Measurements from ENCODE around the gene C6orf15.

C6orf15 gene

DNA sequence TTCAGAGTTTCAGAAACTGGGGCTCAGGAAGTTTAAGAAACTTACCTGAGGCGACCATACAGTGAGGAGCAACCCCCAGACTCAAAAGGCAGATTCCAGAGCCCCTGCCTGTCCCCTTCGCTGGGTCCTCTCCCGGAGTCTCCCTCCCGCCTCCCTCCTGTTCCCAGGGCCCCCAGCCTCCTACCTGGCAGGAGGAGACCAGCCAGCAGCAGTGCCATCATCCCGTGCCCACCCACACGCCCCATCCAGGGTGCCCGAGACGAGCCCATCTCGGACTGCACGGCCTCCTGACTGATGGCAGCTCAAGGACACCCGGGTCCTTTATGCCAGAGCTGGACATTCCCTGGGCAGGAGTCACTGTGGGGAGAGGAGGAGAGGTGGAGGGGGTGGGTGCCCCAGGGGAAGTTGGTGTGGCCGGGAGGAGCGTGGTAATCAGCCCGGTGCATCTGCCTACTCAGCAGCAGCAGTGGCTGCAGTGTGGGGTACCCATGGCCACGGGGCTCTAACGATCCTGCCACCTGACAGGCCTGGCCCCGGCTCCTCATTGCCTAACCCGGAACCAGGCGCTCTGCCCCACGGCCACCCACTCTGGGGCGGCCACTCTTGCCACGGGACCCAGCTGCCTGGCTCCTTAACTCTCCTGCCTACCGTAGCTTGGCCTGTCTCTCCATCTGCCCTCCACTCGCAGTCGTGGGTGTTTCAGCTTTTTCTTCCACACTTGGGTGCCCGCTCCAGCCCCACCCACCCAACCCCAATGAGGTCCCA lies 8.0 kb upstream of the C6orf15 start, which contains the start of gene CDSN:
TSS of gene CDSN (minus strand) at position 296 of the 765 bp plus-strand sequence. CDS start at position 269, 27 bp downstream.
- H3K36me3 ChIP-seq, result no peaks in the 10 kb centered on the region
- no peak for DNase-seq
- TF ChIP-seq, protein P1, sequence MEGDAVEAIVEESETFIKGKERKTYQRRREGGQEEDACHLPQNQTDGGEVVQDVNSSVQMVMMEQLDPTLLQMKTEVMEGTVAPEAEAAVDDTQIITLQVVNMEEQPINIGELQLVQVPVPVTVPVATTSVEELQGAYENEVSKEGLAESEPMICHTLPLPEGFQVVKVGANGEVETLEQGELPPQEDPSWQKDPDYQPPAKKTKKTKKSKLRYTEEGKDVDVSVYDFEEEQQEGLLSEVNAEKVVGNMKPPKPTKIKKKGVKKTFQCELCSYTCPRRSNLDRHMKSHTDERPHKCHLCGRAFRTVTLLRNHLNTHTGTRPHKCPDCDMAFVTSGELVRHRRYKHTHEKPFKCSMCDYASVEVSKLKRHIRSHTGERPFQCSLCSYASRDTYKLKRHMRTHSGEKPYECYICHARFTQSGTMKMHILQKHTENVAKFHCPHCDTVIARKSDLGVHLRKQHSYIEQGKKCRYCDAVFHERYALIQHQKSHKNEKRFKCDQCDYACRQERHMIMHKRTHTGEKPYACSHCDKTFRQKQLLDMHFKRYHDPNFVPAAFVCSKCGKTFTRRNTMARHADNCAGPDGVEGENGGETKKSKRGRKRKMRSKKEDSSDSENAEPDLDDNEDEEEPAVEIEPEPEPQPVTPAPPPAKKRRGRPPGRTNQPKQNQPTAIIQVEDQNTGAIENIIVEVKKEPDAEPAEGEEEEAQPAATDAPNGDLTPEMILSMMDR (IDR thresholded peaks at IDR 0.05; ENCODE audit: low read depth, low read length), result no peak
- no peaks in the 10 kb centered on the region for H3K4me1 ChIP-seq
- H3K4me3 ChIP-seq (ENCODE audit: low read depth, low read length), result no peak within 1 kb of the TSS
- H3K27me3 ChIP-seq, result peaks cover 25% of the 10 kb centered on the region
- no peaks in the 10 kb centered on the region for H3K9me3 ChIP-seq

DNA sequence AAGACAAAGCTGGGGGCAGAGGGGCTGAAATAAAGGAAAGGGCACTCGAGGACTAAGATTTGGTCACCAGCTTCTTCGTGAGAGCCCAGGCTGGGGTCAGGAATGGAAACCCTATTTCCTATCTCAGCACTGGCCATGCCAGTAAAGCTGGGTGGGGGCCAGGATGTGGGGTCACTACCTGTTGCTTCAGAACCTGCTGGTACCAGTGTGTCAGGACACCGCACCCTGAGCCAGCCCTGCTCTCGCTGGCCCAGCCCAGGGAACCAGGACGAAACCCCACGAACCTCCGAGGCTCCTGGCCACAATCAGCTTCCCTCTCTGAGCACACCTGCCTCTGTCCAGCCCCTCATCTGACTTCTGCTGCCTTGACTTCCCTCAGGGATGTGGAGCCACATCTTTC lies 5.8 kb upstream of the C6orf15 start:
- H3K27me3 ChIP-seq, result peaks cover 28% of the 10 kb centered on the region
- no peaks in the 10 kb centered on the region for H3K4me1 ChIP-seq
- no peak for DNase-seq
- TF ChIP-seq, protein P1 (IDR thresholded peaks at IDR 0.05; ENCODE audit: low read depth, low read length), result no peak
- H3K36me3 ChIP-seq, result no peaks in the 10 kb centered on the region
- no peak overlapping the region for H3K4me3 ChIP-seq (ENCODE audit: low read depth, low read length)
- H3K9me3 ChIP-seq, result no peaks in the 10 kb centered on the region

DNA sequence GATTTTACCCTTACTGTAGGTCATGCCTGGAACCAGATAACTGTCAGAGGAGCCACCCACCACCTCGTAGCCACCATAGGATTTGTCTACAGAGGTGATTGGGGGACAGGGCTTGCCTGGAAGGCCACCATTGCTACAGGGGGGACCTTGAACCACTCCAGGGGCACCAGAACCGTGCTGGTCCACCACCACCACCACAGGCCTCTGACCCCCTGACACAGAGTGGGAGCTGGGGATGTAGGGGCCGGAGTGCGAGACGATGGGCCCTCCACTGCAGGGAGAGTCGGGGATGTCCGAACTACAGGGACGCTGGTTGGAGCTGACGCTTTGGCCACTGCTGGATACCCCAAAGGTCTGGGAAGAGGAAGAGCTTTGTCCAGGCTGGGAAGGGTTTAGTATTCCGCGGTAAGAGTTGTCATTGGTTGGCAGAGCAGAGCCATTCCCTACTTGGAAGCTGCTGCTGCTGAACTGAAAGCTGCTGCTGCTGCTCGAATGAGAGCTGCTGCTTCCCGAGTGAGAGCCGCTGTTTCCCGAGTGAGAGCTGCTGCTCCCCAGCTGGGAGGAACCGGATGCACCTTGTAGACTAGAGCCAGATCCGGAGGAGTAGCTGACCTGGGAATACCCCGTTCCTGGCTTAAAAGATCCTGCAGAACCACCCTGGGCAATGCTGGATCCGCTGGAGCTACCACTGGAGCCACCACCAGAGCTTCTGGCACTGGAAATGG lies 4.4 kb upstream of the C6orf15 start:
- Histone ChIP-seq H3K36me3 (no peaks in the 10 kb centered on the region), H3K27me3 (peaks cover 40% of the 10 kb centered on the region), H3K4me1 (no peaks in the 10 kb centered on the region), H3K9me3 (no peaks in the 10 kb centered on the region), H3K4me3 (ENCODE audit: low read depth, low read length) (no peak overlapping the region)
- DNase-seq, result no peak
- TF ChIP-seq, protein P1 (IDR thresholded peaks at IDR 0.05; ENCODE audit: low read depth, low read length), result no peak

DNA sequence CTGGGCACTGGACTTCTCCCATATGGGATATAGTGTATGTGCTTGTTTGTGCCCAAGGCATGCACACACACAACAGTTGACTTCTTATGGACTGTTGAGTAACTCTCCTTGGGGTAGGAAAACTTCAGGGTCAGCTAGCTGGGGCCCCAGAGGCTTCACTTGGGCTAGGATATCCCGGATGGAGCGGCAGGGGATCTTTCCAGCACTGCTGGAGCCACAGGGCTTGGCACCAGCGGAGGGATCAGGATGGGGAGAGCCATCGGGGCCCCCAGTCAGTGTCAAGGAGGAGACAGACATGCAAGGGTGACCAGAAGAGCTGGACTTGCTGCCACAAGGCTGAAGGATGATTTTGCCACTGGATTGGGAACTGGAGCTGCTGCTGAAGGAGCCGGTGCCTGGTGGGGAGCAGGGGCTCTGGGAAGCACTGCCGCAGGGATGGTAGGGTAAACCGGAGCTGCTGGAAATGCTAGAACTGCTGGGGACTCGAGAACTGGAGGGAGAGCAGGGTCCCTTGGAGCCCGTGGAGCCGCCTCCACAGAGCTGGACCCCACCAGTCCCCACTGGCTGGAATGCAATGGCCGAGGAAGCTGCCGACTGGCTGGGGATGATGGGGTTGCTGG lies 3.7 kb upstream of the C6orf15 start:
- Histone ChIP-seq H3K27me3 (peaks cover 44% of the 10 kb centered on the region), H3K9me3 (no peaks in the 10 kb centered on the region), H3K4me1 (no peaks in the 10 kb centered on the region), H3K36me3 (no peaks in the 10 kb centered on the region), H3K4me3 (ENCODE audit: low read depth, low read length) (no peak overlapping the region)
- no peak for DNase-seq
- TF ChIP-seq, protein P1 (IDR thresholded peaks at IDR 0.05; ENCODE audit: low read depth, low read length), result no peak

DNA sequence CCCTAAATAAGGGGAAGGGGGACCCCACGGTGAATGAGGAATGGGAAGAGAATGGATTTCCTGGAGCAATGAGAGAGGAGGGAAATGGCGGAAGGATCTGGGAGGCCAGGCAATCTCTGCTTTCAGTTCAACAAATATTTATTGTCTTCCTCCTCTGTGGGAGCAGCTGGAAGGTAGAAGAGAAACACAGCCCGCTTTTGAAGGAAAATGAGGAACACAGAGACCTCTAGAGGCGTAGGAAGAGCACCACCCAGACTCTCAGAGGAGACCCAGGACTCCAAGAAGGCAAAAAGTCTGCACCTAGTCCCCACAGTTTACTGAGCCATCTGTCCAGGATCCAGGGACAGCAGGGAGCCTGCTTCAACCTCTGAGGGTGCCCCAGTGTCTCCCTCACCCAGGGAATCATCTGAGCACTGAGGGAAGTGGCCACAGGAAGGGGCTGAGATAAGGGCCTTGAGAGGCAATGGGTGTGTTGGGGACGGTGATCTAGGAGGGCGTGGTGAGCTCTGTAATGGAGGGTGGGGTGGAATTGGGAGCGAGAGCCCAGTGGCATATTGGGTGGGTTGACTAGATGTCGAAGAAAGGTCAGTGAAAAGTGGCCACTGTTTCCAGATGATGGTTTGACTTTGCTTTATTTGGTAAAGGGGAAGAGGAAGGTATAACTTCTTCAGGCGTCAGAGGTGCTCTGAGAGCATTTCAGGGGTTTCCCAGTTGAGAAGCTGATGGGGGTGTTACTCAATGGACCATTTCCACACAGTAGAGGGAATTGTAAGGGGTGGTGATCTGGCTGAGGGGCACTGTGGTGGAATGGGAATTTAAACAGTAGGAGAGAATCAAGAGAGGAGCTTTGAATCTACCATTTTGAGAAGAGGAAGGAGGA lies 2.8 kb upstream of the C6orf15 start:
- no peak for DNase-seq
- TF ChIP-seq, protein P1 (IDR thresholded peaks at IDR 0.05; ENCODE audit: low read depth, low read length), result no peak
- no peak overlapping the region for H3K4me3 ChIP-seq (ENCODE audit: low read depth, low read length)
- no peaks in the 10 kb centered on the region for H3K4me1 ChIP-seq
- peaks cover 49% of the 10 kb centered on the region for H3K27me3 ChIP-seq
- no peaks in the 10 kb centered on the region for H3K36me3 ChIP-seq
- H3K9me3 ChIP-seq, result no peaks in the 10 kb centered on the region
